Heart left ventricle (tissue), 16 donors: ENCODE results near the gene EMILIN2. TPM values are rescaled to one million over a fixed set of nuclear protein-coding genes. Genes with fewer than 3 reads are reported as not detected.

Experiments
- ATAC-seq, 4 donors: fragments of 200-7000 bp; cut with Tn5 transposase; one replicate each; pipeline ENCODE4 v1.9.1; 2020 to 2022; ENCODE audit warnings: moderate library complexity in 4 of 4, mild to moderate bottlenecking in 3 of 4, moderate number of reproducible peaks in 1 of 4
- DNase-seq, 5 donors: peaks; one replicate each; pipeline ENCODE4 v3.0.0-alpha.2; 2020
- H3K27ac ChIP-seq, 12 donors: fragments of 200-600 bp; sonication (generic) in 4 of 12; one replicate each; pipeline versions ENCODE4 v1.5.0 to v1.8.0; 2016 to 2022; ENCODE audit warnings: mild to moderate bottlenecking in 2 of 12
- H3K27me3 ChIP-seq, 9 donors: fragments of 200-600 bp; sonication (generic) in 2 of 9; one replicate each; pipeline versions ENCODE4 v1.5.1 to v1.8.0; 2016 to 2022; ENCODE audit warnings: mild to moderate bottlenecking in 3 of 9
- H3K36me3 ChIP-seq, 9 donors: fragments of 200-600 bp; sonication (generic) in 2 of 9; one replicate each; pipeline versions ENCODE4 v1.5.0 to v1.8.0; 2018 to 2022; ENCODE audit warnings: mild to moderate bottlenecking in 2 of 9
- H3K4me1 ChIP-seq, 12 donors: fragments of 200-600 bp; sonication (generic) in 4 of 12; one replicate each; pipeline versions ENCODE4 v1.5.0 to v1.8.0; 2016 to 2022; ENCODE audit warnings: mild to moderate bottlenecking in 3 of 12
- H3K4me3 ChIP-seq, 12 donors: fragments of 200-600 bp; sonication (generic) in 4 of 12; one replicate each; pipeline versions ENCODE4 v1.5.0 to v1.8.0; 2017 to 2022; ENCODE audit warnings: mild to moderate bottlenecking in 9 of 12, moderate library complexity in 4 of 12
- H3K9me3 ChIP-seq, 12 donors: fragments of 200-600 bp; sonication (generic) in 4 of 12; one replicate each; pipeline versions ENCODE4 v1.5.0 to v1.8.0; 2016 to 2022; ENCODE audit warnings: mild to moderate bottlenecking in 1 of 12
- CTCF ChIP-seq, 12 donors: fragments of 200-600 bp; sonication (generic) in 4 of 12; IDR thresholded peaks; one replicate each; pipeline versions ENCODE4 v1.5.0 to v1.8.0; 2018 to 2022; ENCODE audit warnings: antibody characterized with exemption in 12 of 12, mild to moderate bottlenecking in 5 of 12
- POLR2A ChIP-seq, 2 donors: fragments of 450-650 bp; IDR thresholded peaks; one replicate each; pipeline ENCODE4 v1.6.1; 2017; ENCODE audit warnings: antibody characterized with exemption in 2 of 2, mild to moderate bottlenecking in 2 of 2, moderate library complexity in 2 of 2
- WGBS, 4 donors: extraction: QIAGEN DNeasy Blood & Tissue Kit in 2 of 4; methylation state at CpG; one replicate each; pipeline versions ENCODE4 v1.1.5 to v1.1.7; 2013 to 2018; 5-methylcytosine and 5-hydroxymethylcytosine counted together
- intact Hi-C, 10 donors: fragments of 100-400 bp; cut with DNase I; formaldehyde crosslinking; loops; one replicate each; pipeline versions ENCODE4 v1.11.1 to v1.14.2; 2022
- polyA plus RNA-seq, 2 donors: library from polyadenylated mRNA; stranded (reverse); fragments of 200-250 nt; gene quantifications; one replicate each; pipeline ENCODE4 v1.2.3, GENCODE V29; 2013
- total RNA-seq, 9 donors: library from RNA; depleted of rRNA in 2 of 9; stranded (reverse); fragments of >200 nt in 2 of 9; fragmentation: NEBNext Ultra II Directional in 3 of 9; extraction: Animal tissue kit (Norgen Biotek cat#: 25700) in 3 of 9; gene quantifications; one replicate each; pipeline versions ENCODE4 v1.1.0 to v1.2.4, GENCODE V29; 2016 to 2023
- donor health status: ischemic (EF 13 %, LVEDD 7.1; RV severe dilation, severe dysfunction).
- donor health status: healthy with polysubstance abuse.
- donor health status: DM: no; HTN: yes; CAD: no.
- donor health status: DM: no; HTN: no; CAD: no.
- donor health status: ischemic (EF 25% LVEDD 6.9; RV normal size, moderate dysfunction).
- donor health status: ischemic (EF 25% LVEDD 5.7; RV mildly dilated, moderate dysfunction).
- donor health status: healthy.
- donor health status: DM: yes; HTN: yes; CAD: no.
- donor health status: ischemic (EF 35%, LVEDD 5.7; RV mildly dilated, moderate dysfunction).
- donor health status: nonischemic (EF 11% LVEDD 7.7; RV severe dilation, severe dysfunction).
- donor health status: DM: yes; HTN: yes; CAD: no.
- donor health status: PGD.
- donor health status: ischemic (EF 29% LVEDD 5.4; RV normal size, mild dysfunction).
- donor health status: nonischemic (EF 23%, LVEDD 6.1; RV moderate dilation, normal function).

EMILIN2 gene
- total and polyA plus RNA-seq, 11 donors, result 14.4 to 71.3 (median 22.6) TPM

- H3K4me3 ChIP-seq, result no peak overlapping the region
- no peaks in the 10 kb centered on the region for H3K27me3 ChIP-seq
- TF ChIP-seq POLR2A (IDR thresholded peaks at IDR 0.05), result no peak
- TF ChIP-seq CTCF (IDR thresholded peaks at IDR 0.05), result no peak
- intact Hi-C loops, result no loop called here
- DNase-seq (no peak), ATAC-seq (peak in 3 of 4 donors; percentile 35 to 57 (median 38))
- 66 to 78% (median 67%) methylated on average over 4 of the region's 4 CpGs for WGBS, 4 donors
- no peak overlapping the region for H3K27ac ChIP-seq
- no peaks in the 10 kb centered on the region for H3K9me3 ChIP-seq
- no peaks in the 10 kb centered on the region for H3K4me1 ChIP-seq
- peaks cover 0 to 100% (median 77%) of the 10 kb centered on the region in 9 donors for H3K36me3 ChIP-seq
These were observed 79.7 kb downstream of the EMILIN2 start for GRCh38 chr18:2926528-2926927.

GRCh38 chr18:2927745-2928144, 80.9 kb downstream of the EMILIN2 start:
- 77 to 91% (median 87%) methylated on average over 8 of the region's 8 CpGs for WGBS, 4 donors
- H3K27me3 ChIP-seq, result no peaks in the 10 kb centered on the region
- no peak for ATAC-seq
- TF ChIP-seq POLR2A (IDR thresholded peaks at IDR 0.05) (no peak), CTCF (IDR thresholded peaks at IDR 0.05) (no peak)
- no peak overlapping the region for H3K4me3 ChIP-seq
- H3K27ac ChIP-seq, result no peak overlapping the region
- no peaks in the 10 kb centered on the region for H3K9me3 ChIP-seq
- H3K36me3 ChIP-seq, result peaks cover 0 to 93% (median 71%) of the 10 kb centered on the region in 9 donors
- no peaks in the 10 kb centered on the region for H3K4me1 ChIP-seq
- intact Hi-C loops, result no loop called here
- DNase-seq, result no peak

DNA sequence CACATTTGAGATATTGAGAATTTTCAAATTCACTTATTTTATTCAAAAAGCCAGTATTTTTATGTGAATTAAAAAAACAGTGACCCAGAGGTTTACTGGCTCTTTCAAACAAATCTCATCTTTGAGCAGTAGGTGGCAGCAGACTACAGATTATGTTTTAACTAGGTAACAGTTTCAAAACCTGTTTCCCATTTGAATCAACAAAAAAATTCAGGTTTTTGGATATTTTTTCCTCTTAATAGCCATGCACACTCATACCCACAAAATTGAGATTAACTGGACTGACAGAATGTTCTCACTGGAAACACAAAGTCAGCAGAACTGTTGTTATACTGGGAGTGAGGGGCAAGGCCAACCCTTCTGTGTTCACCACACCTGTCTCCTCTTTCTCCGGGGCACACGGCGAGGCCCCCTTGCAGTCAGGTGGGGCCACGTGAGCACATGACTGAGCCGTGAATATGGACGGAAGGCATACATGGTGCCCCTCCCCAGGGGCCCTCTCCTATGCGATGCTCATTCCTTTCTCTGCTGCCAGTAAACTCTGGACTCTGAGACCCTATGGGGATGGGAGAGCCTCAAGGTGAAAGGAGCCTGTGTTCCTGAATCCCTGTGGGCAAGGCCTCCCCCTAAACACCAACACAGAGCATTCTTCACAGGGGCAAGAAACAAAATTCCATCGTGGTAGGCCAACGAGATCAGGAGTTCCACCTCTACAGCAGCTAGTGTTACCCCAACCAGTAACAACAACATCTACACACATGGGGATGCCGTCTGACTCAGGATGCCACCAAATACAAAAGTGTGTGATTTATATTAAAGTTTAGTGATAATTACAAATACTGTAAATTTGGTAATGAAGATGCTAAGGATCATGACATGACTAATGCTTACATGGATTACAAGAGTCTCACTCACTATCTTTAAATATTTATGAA, 85.7 kb downstream of the EMILIN2 start:
- intact Hi-C loops, result loop anchor here (1.0 to 10.0 kb wide), 17 partner anchors 50 to 315 kb away; partner anchors contain the start of gene MYL12A (in 7 of the 10)
- no peaks in the 10 kb centered on the region for H3K27me3 ChIP-seq
- no peaks in the 10 kb centered on the region for H3K9me3 ChIP-seq
- no peak overlapping the region for H3K4me3 ChIP-seq
- peaks cover 0 to 93% (median 55%) of the 10 kb centered on the region in 9 donors for H3K36me3 ChIP-seq
- H3K4me1 ChIP-seq, result no peaks in the 10 kb centered on the region
- ATAC-seq, result peak in 3 of 4 donors; percentile 11 to 55 (median 52)
- H3K27ac ChIP-seq, result no peak overlapping the region
- no peak for DNase-seq
- peak; percentile 65 to 88 (median 81) for TF ChIP-seq CTCF (IDR thresholded peaks at IDR 0.05)
- TF ChIP-seq POLR2A (IDR thresholded peaks at IDR 0.05), result no peak
- 47 to 55% (median 50%) methylated on average over 9 to 10 of the region's 10 CpGs for WGBS, 4 donors

DNA sequence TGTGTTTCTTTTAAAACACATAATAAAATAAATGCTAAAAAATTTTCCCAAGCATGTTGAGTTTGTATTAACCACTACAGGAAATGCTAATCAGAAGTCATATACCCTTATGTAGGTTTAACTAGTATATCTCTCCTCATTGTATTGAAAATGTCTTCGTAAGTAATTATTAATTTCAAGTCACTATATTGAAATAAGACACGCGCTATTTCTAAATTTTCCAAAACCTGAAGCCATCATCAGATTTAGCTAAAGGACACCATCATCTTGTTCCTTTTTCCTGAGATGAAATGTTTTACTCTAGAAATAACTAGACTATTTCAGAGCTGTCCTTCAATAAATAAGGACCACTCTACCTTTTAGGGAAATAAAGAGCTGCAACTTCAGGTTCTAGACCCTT, 87.2 kb downstream of the EMILIN2 start:
- no peak for ATAC-seq
- intact Hi-C loops, result loop anchor here (2.0 to 10.0 kb wide), 16 partner anchors 48 to 313 kb away; partner anchors contain the start of gene MYL12A (in 7 of the 10)
- no peaks in the 10 kb centered on the region for H3K27me3 ChIP-seq
- H3K36me3 ChIP-seq, result peaks cover 0 to 93% (median 62%) of the 10 kb centered on the region in 9 donors
- 60 to 97% (median 81%) methylated on average over 3 of the region's 3 CpGs for WGBS, 4 donors
- no peak for DNase-seq
- TF ChIP-seq POLR2A (IDR thresholded peaks at IDR 0.05) (no peak), CTCF (IDR thresholded peaks at IDR 0.05) (no peak)
- H3K4me3 ChIP-seq, result no peak overlapping the region
- H3K9me3 ChIP-seq, result no peaks in the 10 kb centered on the region
- H3K4me1 ChIP-seq, result no peaks in the 10 kb centered on the region
- no peak overlapping the region for H3K27ac ChIP-seq
